ENCODE measurements around the gene AP2B1.
"Not testable (repeated sequence)": the region's sequence is repeated elsewhere in the genome, so short reads cannot be mapped to it uniquely, and the experiment has no call there.

The AP2B1 gene

GRCh38 chr17:35750526-35751395, 163.6 kb downstream of the AP2B1 start:
- Histone ChIP-seq H3K27ac (ENCODE audit: low read depth, low read length) (no peak overlapping the region), H4K8ac (ENCODE audit: low read depth, low read length) (no peak overlapping the region), H3K79me2 (ENCODE audit: control insufficient read depth, insufficient read depth, low read length, poor library complexity) (no peaks in the 10 kb centered on the region), H3K79me1 (ENCODE audit: low read length) (no peaks in the 10 kb centered on the region), H3K18ac (ENCODE audit: low read length) (no peak overlapping the region), H3K9me3 (ENCODE audit: insufficient read depth, low read depth, low read length) (no peaks in the 10 kb centered on the region), H4K91ac (ENCODE audit: low read depth, low read length) (no peak overlapping the region), H2BK5ac (ENCODE audit: low read depth, low read length, poor library complexity) (no peak overlapping the region), H2AFZ (ENCODE audit: insufficient read depth, low read length, poor library complexity) (no peak overlapping the region), H3K27me3 (ENCODE audit: insufficient read depth, low read length) (no peaks in the 10 kb centered on the region), H2BK12ac (ENCODE audit: low read length) (no peak overlapping the region), H4K12ac (ENCODE audit: low read depth, low read length) (no peak overlapping the region), H3K4ac (ENCODE audit: low read depth, low read length) (no peak overlapping the region), H2BK120ac (ENCODE audit: insufficient read depth, low read length, poor library complexity) (no peak overlapping the region), H2AK5ac (ENCODE audit: low read length) (no peak overlapping the region), H3K14ac (ENCODE audit: low read length) (no peak overlapping the region), H3K4me3 (ENCODE audit: low read depth, low read length) (no peak overlapping the region), H3K4me2 (ENCODE audit: low read length) (no peak overlapping the region), H3K4me1 (ENCODE audit: control insufficient read depth in 1 of 2, insufficient read depth in 2 of 2, low read length in 2 of 2) (peaks cover 5% of the 10 kb centered on the region in 2 experiments), H3K36me3 (ENCODE audit: control insufficient read depth in 1 of 2, insufficient read depth in 2 of 2, low read length in 2 of 2) (no peaks in the 10 kb centered on the region), H3K9ac (ENCODE audit: low read length) (no peak overlapping the region), H3K23ac (ENCODE audit: low read length) (no peak overlapping the region)
- no peak for DNase-seq
- no CpG with 5 or more reads among the region's 10 CpGs for WGBS (ENCODE audit: extremely low coverage, insufficient coverage, insufficient read length)

- H3K18ac ChIP-seq (ENCODE audit: low read length); H4K91ac ChIP-seq (ENCODE audit: low read depth, low read length); H2BK120ac ChIP-seq (ENCODE audit: insufficient read depth, low read length, poor library complexity); H4K8ac ChIP-seq (ENCODE audit: low read depth, low read length); H2BK12ac ChIP-seq (ENCODE audit: low read length); H3K36me3 ChIP-seq (ENCODE audit: control insufficient read depth in 1 of 2, insufficient read depth in 2 of 2, low read length in 2 of 2); H3K9ac ChIP-seq (ENCODE audit: low read length); H3K79me1 ChIP-seq (ENCODE audit: low read length); H3K27me3 ChIP-seq (ENCODE audit: insufficient read depth, low read length); DNase-seq; H3K9me3 ChIP-seq (ENCODE audit: insufficient read depth, low read depth, low read length); H2AFZ ChIP-seq (ENCODE audit: insufficient read depth, low read length, poor library complexity); H3K14ac ChIP-seq (ENCODE audit: low read length); H2BK5ac ChIP-seq (ENCODE audit: low read depth, low read length, poor library complexity); H4K12ac ChIP-seq (ENCODE audit: low read depth, low read length); H2AK5ac ChIP-seq (ENCODE audit: low read length); H3K23ac ChIP-seq (ENCODE audit: low read length); H3K27ac ChIP-seq (ENCODE audit: low read depth, low read length); H3K4me1 ChIP-seq (ENCODE audit: control insufficient read depth in 1 of 2, insufficient read depth in 2 of 2, low read length in 2 of 2); H3K4ac ChIP-seq (ENCODE audit: low read depth, low read length); H3K4me2 ChIP-seq (ENCODE audit: low read length); H3K4me3 ChIP-seq (ENCODE audit: low read depth, low read length); H3K79me2 ChIP-seq (ENCODE audit: control insufficient read depth, insufficient read depth, low read length, poor library complexity): not testable (repeated sequence)
- no CpG with 5 or more reads among the region's 4 CpGs for WGBS (ENCODE audit: extremely low coverage, insufficient coverage, insufficient read length)
Measured at GRCh38 chr17:35751541-35751940, 164.4 kb downstream of the AP2B1 start.

DNA sequence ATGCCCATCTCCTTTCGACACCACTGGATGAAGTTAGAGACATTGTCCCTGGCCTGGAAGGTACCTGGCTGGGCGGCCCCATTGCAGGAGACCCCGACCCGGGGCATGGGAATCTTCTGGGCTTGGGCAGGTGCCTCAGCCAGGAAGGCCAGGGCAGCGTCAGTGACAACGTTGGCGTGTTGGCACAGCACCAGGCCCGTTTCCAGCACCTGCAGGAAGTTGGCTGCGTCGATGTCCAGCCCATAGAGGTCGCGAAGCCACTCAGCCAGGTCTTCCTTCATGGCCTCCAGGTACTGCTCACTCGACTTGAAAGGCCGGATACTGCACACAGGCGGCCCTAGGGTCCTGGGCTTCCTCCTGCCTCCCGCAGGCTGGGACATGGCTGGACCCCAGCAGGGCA, 165.3 kb downstream of the AP2B1 start:
- no CpG with 5 or more reads among the region's 16 CpGs for WGBS (ENCODE audit: extremely low coverage, insufficient coverage, insufficient read length)
- Histone ChIP-seq H3K4me3 (ENCODE audit: low read depth, low read length) (no peak overlapping the region), H2BK5ac (ENCODE audit: low read depth, low read length, poor library complexity) (no peak overlapping the region), H3K27ac (ENCODE audit: low read depth, low read length) (no peak overlapping the region), H3K36me3 (ENCODE audit: control insufficient read depth in 1 of 2, insufficient read depth in 2 of 2, low read length in 2 of 2) (no peaks in the 10 kb centered on the region), H3K4me1 (ENCODE audit: control insufficient read depth in 1 of 2, insufficient read depth in 2 of 2, low read length in 2 of 2) (peaks cover 5% of the 10 kb centered on the region in 2 experiments), H4K91ac (ENCODE audit: low read depth, low read length) (no peak overlapping the region), H3K9me3 (ENCODE audit: insufficient read depth, low read depth, low read length) (no peaks in the 10 kb centered on the region), H2BK120ac (ENCODE audit: insufficient read depth, low read length, poor library complexity) (no peak overlapping the region), H4K8ac (ENCODE audit: low read depth, low read length) (no peak overlapping the region), H4K12ac (ENCODE audit: low read depth, low read length) (no peak overlapping the region), H2AFZ (ENCODE audit: insufficient read depth, low read length, poor library complexity) (no peak overlapping the region), H3K23ac (ENCODE audit: low read length) (no peak overlapping the region), H3K9ac (ENCODE audit: low read length) (no peak overlapping the region), H2AK5ac (ENCODE audit: low read length) (no peak overlapping the region), H2BK12ac (ENCODE audit: low read length) (no peak overlapping the region), H3K4ac (ENCODE audit: low read depth, low read length) (no peak overlapping the region), H3K14ac (ENCODE audit: low read length) (no peak overlapping the region), H3K27me3 (ENCODE audit: insufficient read depth, low read length) (no peaks in the 10 kb centered on the region), H3K79me1 (ENCODE audit: low read length) (no peaks in the 10 kb centered on the region), H3K18ac (ENCODE audit: low read length) (no peak overlapping the region), H3K79me2 (ENCODE audit: control insufficient read depth, insufficient read depth, low read length, poor library complexity) (no peaks in the 10 kb centered on the region), H3K4me2 (ENCODE audit: low read length) (no peak overlapping the region)
- no peak for DNase-seq

- H3K14ac ChIP-seq (ENCODE audit: low read length): no peak within 1 kb of the TSS
- H3K9me3 ChIP-seq (ENCODE audit: insufficient read depth, low read depth, low read length): no peaks in the 10 kb centered on the region
- no peak within 1 kb of the TSS for H3K18ac ChIP-seq (ENCODE audit: low read length)
- no peak within 1 kb of the TSS for H2BK5ac ChIP-seq (ENCODE audit: low read depth, low read length, poor library complexity)
- H2BK120ac ChIP-seq (ENCODE audit: insufficient read depth, low read length, poor library complexity): no peak within 1 kb of the TSS
- H2AFZ ChIP-seq (ENCODE audit: insufficient read depth, low read length, poor library complexity): no peak within 1 kb of the TSS
- H3K23ac ChIP-seq (ENCODE audit: low read length): no peak within 1 kb of the TSS
- H3K27ac ChIP-seq (ENCODE audit: low read depth, low read length): no peak within 1 kb of the TSS
- H3K27me3 ChIP-seq (ENCODE audit: insufficient read depth, low read length): no peaks in the 10 kb centered on the region
- no peak within 1 kb of the TSS for H3K4ac ChIP-seq (ENCODE audit: low read depth, low read length)
- no peak within 1 kb of the TSS for H4K8ac ChIP-seq (ENCODE audit: low read depth, low read length)
- WGBS (ENCODE audit: extremely low coverage, insufficient coverage, insufficient read length): no CpG with 5 or more reads among the region's 9 CpGs
- H3K79me2 ChIP-seq (ENCODE audit: control insufficient read depth, insufficient read depth, low read length, poor library complexity): no peaks in the 10 kb centered on the region
- H3K4me3 ChIP-seq (ENCODE audit: low read depth, low read length): no peak within 1 kb of the TSS
- no peak within 1 kb of the TSS for H4K91ac ChIP-seq (ENCODE audit: low read depth, low read length)
- no peak within 1 kb of the TSS for H3K4me2 ChIP-seq (ENCODE audit: low read length)
- H3K4me1 ChIP-seq (ENCODE audit: control insufficient read depth in 1 of 2, insufficient read depth in 2 of 2, low read length in 2 of 2): peaks cover 5% of the 10 kb centered on the region in 2 experiments
- no peak within 1 kb of the TSS for H4K12ac ChIP-seq (ENCODE audit: low read depth, low read length)
- no peak for DNase-seq
- H3K79me1 ChIP-seq (ENCODE audit: low read length): no peaks in the 10 kb centered on the region
- H2AK5ac ChIP-seq (ENCODE audit: low read length): no peak within 1 kb of the TSS
- H3K36me3 ChIP-seq (ENCODE audit: control insufficient read depth in 1 of 2, insufficient read depth in 2 of 2, low read length in 2 of 2): no peaks in the 10 kb centered on the region
- H3K9ac ChIP-seq (ENCODE audit: low read length): no peak within 1 kb of the TSS
- no peak within 1 kb of the TSS for H2BK12ac ChIP-seq (ENCODE audit: low read length)
Measured at GRCh38 chr17:35752945-35753764, 166.0 kb downstream of the AP2B1 start, which contains the start of gene GAS2L2. TSS of gene GAS2L2 (minus strand) at chr17:35753239. CDS start at chr17:35752850, 389 bp downstream.

Data from trophoblast cell (in vitro differentiated cells and primary cell).